OCI-LY1 (cell line): ENCODE results near the gene GALP.
"Not testable (repeated sequence)": the region's sequence is repeated elsewhere in the genome, so short reads cannot be mapped to it uniquely, and the experiment has no call there.

Experiments
- H2AFZ ChIP-seq: fragments of 200-600 bp; sonication (generic), shearing (Covaris generic); 2 replicates; pipeline ENCODE4 v1.6.0; 2014; ENCODE audit warnings: antibody characterized with exemption, mild to moderate bottlenecking, low read length
- H3F3A ChIP-seq: fragments of 200-600 bp; sonication (generic), shearing (Covaris generic); 2 replicates; pipeline ENCODE4 v1.6.0; 2014; ENCODE audit warnings: mild to moderate bottlenecking, antibody characterized with exemption, low read length, moderate library complexity; ENCODE audit not compliant: insufficient read depth
- H3K27ac ChIP-seq: fragments of 200-600 bp; sonication (generic); 2 replicates; pipeline ENCODE4 v1.5.1; 2014; ENCODE audit warnings: low read length, mixed run types, mild to moderate bottlenecking, low read depth; ENCODE audit not compliant: poor library complexity, severe bottlenecking
- H3K27me3 ChIP-seq: fragments of 200-600 bp; sonication (generic); 2 replicates; pipeline ENCODE4 v1.6.0; 2014; ENCODE audit warnings: antibody characterized with exemption, mild to moderate bottlenecking, low read length, moderate library complexity; ENCODE audit not compliant: insufficient read depth
- H3K36me3 ChIP-seq: fragments of 200-600 bp; sonication (generic); 2 replicates; pipeline ENCODE4 v1.6.1; 2014; ENCODE audit warnings: mild to moderate bottlenecking, antibody characterized with exemption, low read length, moderate library complexity, mixed read lengths; ENCODE audit not compliant: insufficient read depth
- H3K4me1 ChIP-seq: fragments of 200-600 bp; sonication (generic); 2 replicates; pipeline ENCODE4 v1.5.1; 2014; ENCODE audit warnings: mild to moderate bottlenecking, low read length, moderate library complexity; ENCODE audit not compliant: insufficient read depth, severe bottlenecking
- H3K4me2 ChIP-seq: fragments of 200-600 bp; sonication (generic), shearing (Covaris generic); 2 replicates; pipeline ENCODE4 v1.6.1; 2014; ENCODE audit warnings: low read length
- H3K4me3 ChIP-seq: fragments of 200-600 bp; sonication (generic); 2 replicates; pipeline ENCODE4 v1.5.1; 2014; ENCODE audit warnings: low read length, low read depth, mild to moderate bottlenecking, mixed read lengths; ENCODE audit not compliant: poor library complexity, severe bottlenecking
- H3K79me2 ChIP-seq: fragments of 200-600 bp; shearing (Covaris generic); 2 replicates; pipeline ENCODE4 v1.6.1; 2016; ENCODE audit warnings: mixed run types, low read length, mixed read lengths; ENCODE audit not compliant: insufficient read depth
- H3K9ac ChIP-seq: fragments of 200-600 bp; sonication (generic), shearing (Covaris generic); 2 replicates; pipeline ENCODE4 v1.6.1; 2014; ENCODE audit warnings: mild to moderate bottlenecking, low read length, mixed read lengths
- H3K9me2 ChIP-seq: fragments of 200-600 bp; sonication (generic), shearing (Covaris generic); 2 replicates; pipeline ENCODE4 v1.6.1; 2014; ENCODE audit warnings: low read depth, mild to moderate bottlenecking, low read length, mixed read lengths
- H3K9me3 ChIP-seq: fragments of 200-600 bp; shearing (Covaris generic); 2 replicates; pipeline ENCODE4 v1.6.1; 2014; ENCODE audit warnings: low read length, mixed read lengths
- H4K20me1 ChIP-seq: fragments of 200-600 bp; sonication (generic), shearing (Covaris generic); 2 replicates; pipeline ENCODE4 v1.6.0; 2016; ENCODE audit warnings: mild to moderate bottlenecking, low read length; ENCODE audit not compliant: insufficient read depth
- EZH2 ChIP-seq: fragments of 200-600 bp; sonication (generic), shearing (Covaris generic); IDR thresholded peaks from 2 replicates; pipeline ENCODE4 v1.8.0; 2017; ENCODE audit warnings: borderline replicate concordance, mixed run types, mild to moderate bottlenecking, antibody characterized with exemption, low read length, moderate library complexity, mixed read lengths
- TF ChIP-seq, protein P1 (sequence below): fragments of 200-600 bp; sonication (generic), shearing (Covaris generic); IDR thresholded peaks from 2 replicates; pipeline ENCODE4 v1.5.1; 2017; ENCODE audit warnings: mild to moderate bottlenecking, antibody characterized with exemption, low read length, moderate library complexity, mixed read lengths

The GALP gene

GRCh38 chr19:56193981-56194640, 18.3 kb downstream of the GALP start:
- Histone ChIP-seq H3K9me2 (no peaks in the 10 kb centered on the region), H3K9me3 (no peaks in the 10 kb centered on the region), H2AFZ (no peak overlapping the region), H3K27me3 (no peaks in the 10 kb centered on the region), H3K27ac (no peak overlapping the region), H3K4me3 (no peak overlapping the region), H3K79me2 (no peaks in the 10 kb centered on the region), H4K20me1 (no peaks in the 10 kb centered on the region), H3F3A (no peaks in the 10 kb centered on the region), H3K9ac (no peak overlapping the region), H3K4me2 (no peak overlapping the region), H3K4me1 (no peaks in the 10 kb centered on the region), H3K36me3 (no peaks in the 10 kb centered on the region)
- no peak for TF ChIP-seq EZH2
- TF ChIP-seq, protein P1, sequence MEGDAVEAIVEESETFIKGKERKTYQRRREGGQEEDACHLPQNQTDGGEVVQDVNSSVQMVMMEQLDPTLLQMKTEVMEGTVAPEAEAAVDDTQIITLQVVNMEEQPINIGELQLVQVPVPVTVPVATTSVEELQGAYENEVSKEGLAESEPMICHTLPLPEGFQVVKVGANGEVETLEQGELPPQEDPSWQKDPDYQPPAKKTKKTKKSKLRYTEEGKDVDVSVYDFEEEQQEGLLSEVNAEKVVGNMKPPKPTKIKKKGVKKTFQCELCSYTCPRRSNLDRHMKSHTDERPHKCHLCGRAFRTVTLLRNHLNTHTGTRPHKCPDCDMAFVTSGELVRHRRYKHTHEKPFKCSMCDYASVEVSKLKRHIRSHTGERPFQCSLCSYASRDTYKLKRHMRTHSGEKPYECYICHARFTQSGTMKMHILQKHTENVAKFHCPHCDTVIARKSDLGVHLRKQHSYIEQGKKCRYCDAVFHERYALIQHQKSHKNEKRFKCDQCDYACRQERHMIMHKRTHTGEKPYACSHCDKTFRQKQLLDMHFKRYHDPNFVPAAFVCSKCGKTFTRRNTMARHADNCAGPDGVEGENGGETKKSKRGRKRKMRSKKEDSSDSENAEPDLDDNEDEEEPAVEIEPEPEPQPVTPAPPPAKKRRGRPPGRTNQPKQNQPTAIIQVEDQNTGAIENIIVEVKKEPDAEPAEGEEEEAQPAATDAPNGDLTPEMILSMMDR, result no peak

- H3K4me3 ChIP-seq, H3F3A ChIP-seq, H3K9me3 ChIP-seq, H3K9ac ChIP-seq, H3K36me3 ChIP-seq, H4K20me1 ChIP-seq, H3K27ac ChIP-seq, H2AFZ ChIP-seq, H3K4me2 ChIP-seq, H3K27me3 ChIP-seq, H3K79me2 ChIP-seq, H3K9me2 ChIP-seq, H3K4me1 ChIP-seq: not testable (repeated sequence)
Measured at GRCh38 chr19:56197646-56198045, 21.8 kb downstream of the GALP start, which contains the start of gene ZSCAN5B. TSS of gene ZSCAN5B (minus strand) at chr19:56197783. CDS start at chr19:56193052, 4,731 bp downstream.

- Histone ChIP-seq H3F3A (no peaks in the 10 kb centered on the region), H3K36me3 (no peaks in the 10 kb centered on the region), H3K4me1 (no peaks in the 10 kb centered on the region), H3K9ac (no peak overlapping the region), H3K79me2 (no peaks in the 10 kb centered on the region), H4K20me1 (no peaks in the 10 kb centered on the region), H3K4me3 (no peak overlapping the region), H2AFZ (no peak overlapping the region), H3K27ac (no peak overlapping the region), H3K4me2 (no peak overlapping the region), H3K9me2 (no peaks in the 10 kb centered on the region), H3K9me3 (no peaks in the 10 kb centered on the region), H3K27me3 (no peaks in the 10 kb centered on the region)
- TF ChIP-seq, protein P1, result no peak
- no peak for TF ChIP-seq EZH2
Measured at GRCh38 chr19:56199687-56200086, 23.9 kb downstream of the GALP start.

- no peak within 1 kb of the TSS for H3K4me3 ChIP-seq
- H3K9me2 ChIP-seq, result no peaks in the 10 kb centered on the region
- H3K4me2 ChIP-seq, result no peak within 1 kb of the TSS
- TF ChIP-seq, protein P1, result no peak
- TF ChIP-seq EZH2, result no peak
- no peak within 1 kb of the TSS for H3K9ac ChIP-seq
- no peaks in the 10 kb centered on the region for H3K36me3 ChIP-seq
- H3F3A ChIP-seq, result no peaks in the 10 kb centered on the region
- no peaks in the 10 kb centered on the region for H3K9me3 ChIP-seq
- no peaks in the 10 kb centered on the region for H4K20me1 ChIP-seq
- no peaks in the 10 kb centered on the region for H3K27me3 ChIP-seq
- H2AFZ ChIP-seq, result no peak within 1 kb of the TSS
- H3K4me1 ChIP-seq, result no peaks in the 10 kb centered on the region
- no peak within 1 kb of the TSS for H3K27ac ChIP-seq
- H3K79me2 ChIP-seq, result no peaks in the 10 kb centered on the region
Measured at GRCh38 chr19:56201973-56202372, 26.2 kb downstream of the GALP start, which contains the start of gene ZSCAN5C. TSS of gene ZSCAN5C (plus strand) at chr19:56202273. CDS start at chr19:56205914, 3,641 bp downstream.
